Measurements from ENCODE around the gene LYPD5. TPM values are rescaled to one million over a fixed set of nuclear protein-coding genes. Genes with fewer than 3 reads are reported as not detected.

Gene LYPD5
- polyA plus RNA-seq, 3 donors, result 0.42 to 0.71 (median 0.47) TPM

GRCh38 chr19:43754503-43755255 is 47.6 kb downstream of the LYPD5 start, which contains the start of gene SMG9:
Gene SMG9 (minus strand): TSS chr19:43754962. CDS start chr19:43750741, 4,221 bp downstream.
- DNase-seq (ENCODE audit: low read depth in 3 of 3, low spot score in 2 of 3), result peak; percentile 95 to 96 (median 96)

DNA sequence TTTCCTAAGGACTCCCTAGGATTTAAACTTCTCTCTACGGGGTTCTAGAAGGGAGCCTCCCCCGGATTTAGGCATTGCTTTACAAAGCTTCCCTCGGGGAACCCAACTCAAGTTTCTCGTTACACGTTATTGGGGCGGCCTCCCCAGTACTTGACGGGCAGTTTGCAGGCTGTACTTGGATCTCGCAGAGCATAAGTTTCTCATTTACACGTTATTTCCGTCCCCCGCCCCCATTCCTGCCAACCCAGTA is 48.1 kb downstream of the LYPD5 start:
- DNase-seq (ENCODE audit: low read depth in 3 of 3, low spot score in 2 of 3), result no peak

DNA sequence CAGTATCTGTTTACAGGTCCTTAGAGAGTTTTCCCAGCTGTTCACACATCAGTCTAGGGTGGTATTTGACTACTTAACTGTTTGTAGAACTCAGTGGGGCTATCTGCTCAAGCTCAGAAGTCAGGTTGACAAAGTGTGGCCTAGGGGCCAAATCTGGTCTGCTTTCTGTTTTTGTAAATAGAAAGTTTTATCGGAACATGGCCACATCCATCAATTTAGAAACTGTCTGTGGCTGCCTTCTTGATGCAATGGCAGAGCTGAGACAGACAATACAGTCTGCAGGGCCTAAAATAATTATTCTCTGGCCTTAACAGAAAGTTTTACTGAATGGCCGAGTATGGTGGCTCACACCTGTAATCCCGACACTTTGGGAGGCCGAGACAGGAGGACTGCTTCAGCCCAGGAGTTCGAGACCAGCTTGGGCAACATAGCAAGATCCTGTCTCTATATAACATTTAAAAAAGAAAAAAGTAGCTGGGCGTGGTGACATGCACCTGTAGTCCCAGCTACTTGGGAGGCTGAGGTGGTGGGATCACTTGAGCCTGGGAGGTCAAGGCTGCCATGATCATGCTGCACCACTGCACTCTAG is 49.9 kb downstream of the LYPD5 start:
- no peak for DNase-seq (ENCODE audit: low read depth in 3 of 3, low spot score in 2 of 3)

DNA sequence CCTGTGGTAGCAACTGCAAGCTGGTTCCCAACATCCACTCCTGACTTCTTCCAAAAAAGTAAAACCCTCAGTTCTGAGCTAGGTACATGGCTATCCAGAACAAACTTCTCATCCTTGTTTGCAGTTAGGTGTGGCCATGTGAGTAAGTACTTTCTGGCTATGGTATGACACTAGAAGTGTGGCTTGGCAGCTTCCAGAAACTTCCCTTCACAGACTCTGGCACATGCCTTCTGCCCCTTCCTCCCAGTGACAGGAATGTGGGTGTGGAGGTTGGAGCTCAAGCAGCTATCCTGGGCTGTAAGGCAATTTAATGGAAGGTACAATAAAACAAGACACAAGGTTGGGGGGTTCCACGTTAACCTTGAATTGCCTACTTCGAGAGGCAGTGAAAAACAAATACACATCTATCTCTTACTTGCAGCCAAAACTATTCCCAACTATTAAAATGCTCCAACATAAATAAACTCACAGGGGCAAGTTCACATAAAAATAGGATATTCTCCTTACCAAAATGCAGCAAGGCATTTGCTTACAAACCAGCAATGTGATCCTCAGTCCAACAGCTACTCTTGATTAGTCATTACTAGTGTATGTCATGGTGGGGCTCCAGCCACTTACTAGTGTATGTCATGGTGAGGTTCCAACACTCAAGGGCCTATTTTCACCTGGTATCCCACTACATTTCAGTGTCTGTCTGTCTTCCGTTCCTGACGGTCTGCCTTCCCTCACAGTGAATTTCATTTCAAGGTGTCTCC is 50.6 kb downstream of the LYPD5 start:
- DNase-seq (ENCODE audit: low read depth in 3 of 3, low spot score in 2 of 3), result no peak

- DNase-seq (ENCODE audit: low read depth in 3 of 3, low spot score in 2 of 3), result no peak
Observed at GRCh38 chr19:43749898-43750297, 52.3 kb downstream of the LYPD5 start.

DNA sequence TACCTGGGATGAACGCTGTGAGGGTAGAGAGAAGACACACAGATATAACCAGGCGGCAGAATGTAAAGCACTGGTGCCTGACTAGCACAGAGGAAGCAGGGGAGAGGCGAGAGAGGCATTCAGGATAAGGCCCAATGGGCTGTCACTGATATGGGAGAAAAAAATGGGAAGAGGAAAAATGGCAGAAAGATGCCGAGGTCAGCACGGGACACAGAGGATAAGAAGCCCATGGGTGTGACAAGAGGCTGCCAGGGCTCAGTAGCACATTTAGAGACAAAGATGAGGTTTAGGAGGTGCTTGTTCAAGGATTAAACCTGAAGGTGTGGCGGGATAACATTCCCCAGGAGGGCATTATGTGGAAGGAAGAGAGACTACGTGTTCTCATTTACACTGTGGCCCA is 53.1 kb downstream of the LYPD5 start:
- DNase-seq (ENCODE audit: low read depth in 3 of 3, low spot score in 2 of 3), result no peak

- no peak for DNase-seq (ENCODE audit: low read depth in 3 of 3, low spot score in 2 of 3)
Observed at GRCh38 chr19:43748685-43749084, 53.6 kb downstream of the LYPD5 start.

DNA sequence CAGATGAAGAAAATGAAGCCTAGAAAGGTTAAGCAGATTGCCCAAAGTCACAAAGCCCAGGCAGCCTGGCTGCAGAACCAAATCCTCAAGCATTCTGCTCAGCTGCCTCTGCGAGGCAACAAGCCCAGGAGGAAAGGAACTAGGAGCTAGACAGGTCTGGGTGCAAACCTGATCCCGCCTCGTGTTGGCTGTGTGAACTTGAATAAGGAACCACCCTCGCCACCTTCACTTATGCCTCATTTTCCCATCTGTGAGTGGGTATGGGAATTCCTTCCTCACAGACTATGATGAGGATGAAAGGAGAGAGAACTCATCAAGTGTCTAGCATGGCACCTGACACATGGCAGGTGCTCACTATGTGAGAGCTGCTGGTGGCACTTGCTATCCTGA is 54.0 kb downstream of the LYPD5 start:
- DNase-seq (ENCODE audit: low read depth in 3 of 3, low spot score in 2 of 3), result no peak

GRCh38 chr19:43747557-43748204 is 54.6 kb downstream of the LYPD5 start:
- DNase-seq (ENCODE audit: low read depth in 3 of 3, low spot score in 2 of 3), result no peak

Other genes starting within 250 kb of the LYPD5 start
- gene XRCC1, start 226.9 kb downstream of the LYPD5 start, polyA plus RNA-seq (ENCODE audit: insufficient read length in 3 of 3), result 10 to 100 TPM; 56.4 to 66.0 (median 59.1) TPM
- gene PINLYP, start 226.6 kb downstream of the LYPD5 start, polyA plus RNA-seq (ENCODE audit: insufficient read length in 3 of 3), result 10 to 100 TPM; 17.8 to 19.2 (median 17.9) TPM
- gene IRGQ, start 206.3 kb downstream of the LYPD5 start, polyA plus RNA-seq (ENCODE audit: insufficient read length in 3 of 3), result 10 to 100 TPM; 12.7 to 13.8 (median 12.9) TPM
- gene ZNF576, start 205.9 kb downstream of the LYPD5 start, polyA plus RNA-seq (ENCODE audit: insufficient read length in 3 of 3), result 10 to 100 TPM in 2 of 3 donors, 1 to 10 TPM in 1; 9.6 to 11.3 (median 10.1) TPM
- under 1 TPM; 0.59 to 0.80 (median 0.67) TPM for gene SRRM5, start 190.4 kb downstream of the LYPD5 start, polyA plus RNA-seq (ENCODE audit: insufficient read length in 3 of 3)
- 10 to 100 TPM; 82.2 to 90.6 (median 86.1) TPM for gene ZNF428, start 182.8 kb downstream of the LYPD5 start, polyA plus RNA-seq (ENCODE audit: insufficient read length in 3 of 3)
- gene CADM4, start 162.6 kb downstream of the LYPD5 start, polyA plus RNA-seq (ENCODE audit: insufficient read length in 3 of 3), result 10 to 100 TPM; 43.1 to 50.6 (median 44.2) TPM
- gene PLAUR, start 132.3 kb downstream of the LYPD5 start, polyA plus RNA-seq (ENCODE audit: insufficient read length in 3 of 3), result 1 to 10 TPM; 6.0 to 8.4 (median 6.3) TPM
- not detected for gene IRGC, start 86.4 kb downstream of the LYPD5 start, polyA plus RNA-seq (ENCODE audit: insufficient read length in 3 of 3)
- 10 to 100 TPM; 36.9 to 40.5 (median 37.4) TPM for gene SMG9, start 47.5 kb downstream of the LYPD5 start, polyA plus RNA-seq (ENCODE audit: insufficient read length in 3 of 3)
- 1 to 10 TPM in 2 of 3 donors, under 1 TPM in 1; 0.97 to 1.8 (median 1.5) TPM for gene KCNN4, start 21.5 kb downstream of the LYPD5 start, polyA plus RNA-seq (ENCODE audit: insufficient read length in 3 of 3)
- 10 to 100 TPM; 11.4 to 14.8 (median 14.5) TPM for gene ZNF283, start 24.9 kb upstream of the LYPD5 start, polyA plus RNA-seq (ENCODE audit: insufficient read length in 3 of 3)
- 10 to 100 TPM; 10.4 to 11.7 (median 11.1) TPM for gene ZNF404, start 81.5 kb upstream of the LYPD5 start, polyA plus RNA-seq (ENCODE audit: insufficient read length in 3 of 3)
- gene ZNF45, start 132.8 kb upstream of the LYPD5 start, polyA plus RNA-seq (ENCODE audit: insufficient read length in 3 of 3), result 10 to 100 TPM; 25.6 to 30.9 (median 29.0) TPM
- gene ZNF221, start 148.8 kb upstream of the LYPD5 start, polyA plus RNA-seq (ENCODE audit: insufficient read length in 3 of 3), result 1 to 10 TPM; 5.0 to 7.5 (median 6.2) TPM
- gene ZNF155, start 181.7 kb upstream of the LYPD5 start, polyA plus RNA-seq (ENCODE audit: insufficient read length in 3 of 3), result 10 to 100 TPM; 14.8 to 18.7 (median 15.8) TPM
- gene ZNF230, start 200.5 kb upstream of the LYPD5 start, polyA plus RNA-seq (ENCODE audit: insufficient read length in 3 of 3), result 1 to 10 TPM; 6.8 to 7.5 (median 7.3) TPM
- gene ZNF222, start 222.9 kb upstream of the LYPD5 start, polyA plus RNA-seq (ENCODE audit: insufficient read length in 3 of 3), result 10 to 100 TPM in 2 of 3 donors, 1 to 10 TPM in 1; 10.0 to 10.9 (median 10.2) TPM
- gene ZNF223, start 249.6 kb upstream of the LYPD5 start, polyA plus RNA-seq (ENCODE audit: insufficient read length in 3 of 3), result 10 to 100 TPM; 12.7 to 15.5 (median 13.1) TPM

All from right renal cortex interstitium (tissue), 3 donors.